Upper lobe of left lung (tissue), 4 donors: ENCODE data around the gene VPS37D.

Experiments
- EP300 ChIP-seq, 4 donors: sonication (generic); formaldehyde crosslinking; IDR thresholded peaks; one replicate each; pipeline ENCODE4 v1.5.1; 2017; ENCODE audit warnings: antibody characterized with exemption in 4 of 4, control low read depth in 2 of 4
- POLR2A ChIP-seq, 4 donors: fragments of 450-650 bp; IDR thresholded peaks; one replicate each; pipeline ENCODE4 v1.5.1; 2016 to 2017; ENCODE audit warnings: antibody characterized with exemption in 4 of 4, mild to moderate bottlenecking in 2 of 4
- TF ChIP-seq, protein P1 (sequence below), 6 experiments: fragments of 450-650 bp in 4 of 6; fragments of 200-600 bp in 2 of 6; sonication (generic) in 2 of 6; IDR thresholded peaks; one replicate each; pipeline ENCODE4 v1.5.1; 2016 to 2019; ENCODE audit warnings: antibody characterized with exemption in 6 of 6

DNA sequence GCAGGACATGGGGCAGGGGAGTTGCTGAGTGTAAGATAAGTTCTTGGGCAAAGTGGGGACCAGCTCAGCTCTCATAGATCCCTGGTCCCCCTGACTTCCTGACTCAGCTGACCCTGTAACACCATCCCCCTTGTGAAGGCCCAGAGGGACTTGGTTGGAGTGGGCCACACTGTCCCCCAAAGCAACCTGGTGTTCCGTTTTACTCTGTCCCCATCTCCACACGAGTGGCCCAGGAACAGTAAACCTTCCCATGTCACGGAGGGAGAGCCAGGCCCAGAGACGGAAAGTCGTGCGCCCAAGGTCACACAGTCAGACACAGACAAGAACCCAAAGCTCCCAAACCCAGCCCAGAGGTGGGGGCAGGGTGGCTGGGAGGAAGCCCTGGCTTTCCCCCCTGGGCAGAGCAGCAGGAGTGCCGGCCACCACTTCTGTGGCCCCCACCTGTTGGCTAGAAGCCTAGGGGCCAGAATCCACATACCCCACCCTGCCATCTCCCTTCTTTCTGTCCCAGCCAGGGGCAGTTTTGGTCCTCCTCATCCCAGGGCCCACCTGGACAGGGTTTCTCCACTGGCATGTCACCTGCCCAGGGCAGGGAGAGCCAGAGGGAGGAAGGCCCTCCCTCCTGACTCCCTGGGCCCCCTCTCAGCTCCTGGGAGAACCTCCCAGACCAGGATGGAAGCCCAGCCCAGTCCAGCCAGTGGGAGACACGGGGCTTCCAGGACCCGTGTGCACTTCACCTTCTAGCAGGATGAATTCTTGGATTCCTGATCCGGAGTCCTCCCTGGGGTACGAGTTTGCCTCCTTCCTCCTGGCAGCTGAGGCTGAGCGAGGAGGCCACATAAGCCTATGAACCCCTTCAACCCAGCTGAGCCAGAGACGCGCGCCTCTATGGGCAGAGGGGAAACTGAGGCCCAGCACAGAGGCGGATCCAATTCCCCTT, 20.6 kb upstream of the VPS37D start:
- TF ChIP-seq POLR2A (IDR thresholded peaks at IDR 0.05) (no peak), EP300 (IDR thresholded peaks at IDR 0.05) (no peak)
- TF ChIP-seq, protein P1, sequence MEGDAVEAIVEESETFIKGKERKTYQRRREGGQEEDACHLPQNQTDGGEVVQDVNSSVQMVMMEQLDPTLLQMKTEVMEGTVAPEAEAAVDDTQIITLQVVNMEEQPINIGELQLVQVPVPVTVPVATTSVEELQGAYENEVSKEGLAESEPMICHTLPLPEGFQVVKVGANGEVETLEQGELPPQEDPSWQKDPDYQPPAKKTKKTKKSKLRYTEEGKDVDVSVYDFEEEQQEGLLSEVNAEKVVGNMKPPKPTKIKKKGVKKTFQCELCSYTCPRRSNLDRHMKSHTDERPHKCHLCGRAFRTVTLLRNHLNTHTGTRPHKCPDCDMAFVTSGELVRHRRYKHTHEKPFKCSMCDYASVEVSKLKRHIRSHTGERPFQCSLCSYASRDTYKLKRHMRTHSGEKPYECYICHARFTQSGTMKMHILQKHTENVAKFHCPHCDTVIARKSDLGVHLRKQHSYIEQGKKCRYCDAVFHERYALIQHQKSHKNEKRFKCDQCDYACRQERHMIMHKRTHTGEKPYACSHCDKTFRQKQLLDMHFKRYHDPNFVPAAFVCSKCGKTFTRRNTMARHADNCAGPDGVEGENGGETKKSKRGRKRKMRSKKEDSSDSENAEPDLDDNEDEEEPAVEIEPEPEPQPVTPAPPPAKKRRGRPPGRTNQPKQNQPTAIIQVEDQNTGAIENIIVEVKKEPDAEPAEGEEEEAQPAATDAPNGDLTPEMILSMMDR (IDR thresholded peaks at IDR 0.05) = no peak
